GM12878 (cell line): ENCODE measurements around the gene CLIC5.

Experiments used
- BHLHE40 ChIP-seq, 2 experiments: fragments of 450-650 bp in 1 of 2; IDR thresholded peaks; 2 replicates each; pipeline ENCODE4 v1.6.1; 2011 to 2017; ENCODE audit warnings: low read depth in 2 of 2, borderline replicate concordance in 1 of 2, improper control_type of control experiment in 1 of 2, low read length in 1 of 2, mild to moderate bottlenecking in 1 of 2
- CHD2 ChIP-seq: IDR thresholded peaks from 2 replicates; pipeline ENCODE4 v1.6.1; 2011; ENCODE audit warnings: low read depth, low read length, improper control_type of control experiment, borderline replicate concordance
- CTCF ChIP-seq, 3 experiments: IDR thresholded peaks in 2 of 3; conservative IDR thresholded peaks in 1 of 3; 2 replicates each; pipeline ENCODE4 v1.5.1; 2011; ENCODE audit warnings: low read depth in 3 of 3, low read length in 3 of 3, mild to moderate bottlenecking in 3 of 3, control low read depth in 2 of 3, moderate library complexity in 2 of 3, inconsistent platforms in 1 of 3, mixed read lengths in 1 of 3; ENCODE audit not compliant: control insufficient read depth in 2 of 3, insufficient read depth in 1 of 3; ENCODE audit errors: extremely low read depth in 1 of 3
- ETV6 ChIP-seq, 2 experiments: fragments of 450-650 bp in 1 of 2; IDR thresholded peaks in 1 of 2; conservative IDR thresholded peaks in 1 of 2; 2 replicates each; pipeline ENCODE4 v1.6.1; 2014; ENCODE audit warnings: antibody characterized with exemption in 1 of 2, borderline replicate concordance in 1 of 2, low read depth in 1 of 2, mild to moderate bottlenecking in 1 of 2, moderate library complexity in 1 of 2
- YY1 ChIP-seq: IDR thresholded peaks from 2 replicates; pipeline ENCODE4 v1.6.1; 2011; ENCODE audit warnings: low read depth, mild to moderate bottlenecking, low read length

GRCh38 chr6:45984347-45984746, 31.3 kb downstream of the CLIC5 start:
- no peak for TF ChIP-seq CTCF (IDR thresholded peaks at IDR 0.05 in 2 of 3, conservative IDR thresholded peaks at IDR 0.05 in 1 of 3; ENCODE audit: control insufficient read depth in 2 of 3, extremely low read depth in 1 of 3, insufficient read depth in 1 of 3, low read depth in 3 of 3, low read length in 3 of 3)
- TF ChIP-seq BHLHE40 (IDR thresholded peaks at IDR 0.05; ENCODE audit: borderline replicate concordance in 1 of 2, low read depth in 2 of 2, low read length in 1 of 2), result no peak
- TF ChIP-seq CHD2, result no peak
- no peak for TF ChIP-seq YY1
- TF ChIP-seq ETV6 (conservative IDR thresholded peaks at IDR 0.05 in 1 of 2, IDR thresholded peaks at IDR 0.05 in 1 of 2; ENCODE audit: borderline replicate concordance in 1 of 2, low read depth in 1 of 2), result no peak
